Measurements from ENCODE around the gene RBMS3.

RBMS3 gene

DNA sequence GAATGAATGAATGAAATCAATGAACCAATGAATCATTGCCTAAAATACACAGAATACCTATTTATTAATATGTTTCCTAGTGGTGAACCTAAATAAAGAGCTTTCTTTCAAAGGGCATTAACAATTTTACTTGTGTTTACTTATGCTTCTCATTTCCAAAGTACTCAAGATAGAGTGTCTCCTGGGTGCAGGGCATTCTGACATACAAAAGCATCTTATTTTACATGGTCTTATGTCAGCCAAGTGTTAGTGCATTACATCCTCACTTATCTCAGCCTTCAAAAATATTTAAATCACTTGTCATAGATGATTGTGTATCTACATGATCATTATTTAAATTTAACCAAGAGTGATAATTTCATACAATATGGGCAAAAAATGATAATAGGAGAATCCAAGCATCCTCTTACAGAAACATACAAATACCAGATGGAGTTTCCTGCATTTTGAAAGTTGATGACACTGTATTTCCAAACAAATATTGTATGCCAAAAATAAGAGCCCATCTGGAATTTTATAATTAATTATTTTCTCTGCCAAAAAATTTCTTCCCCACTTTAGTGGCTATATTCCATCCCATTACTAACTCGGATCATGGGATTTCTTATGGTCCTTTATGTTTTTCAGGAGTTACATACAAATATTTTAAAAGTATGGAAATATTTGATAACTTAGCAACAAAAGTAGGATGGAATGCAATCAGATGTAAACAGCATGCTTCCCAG, 279.0 kb downstream of the RBMS3 start:
- H3K4me3 ChIP-seq (ENCODE audit: low read depth, low read length): no peak overlapping the region
- TF ChIP-seq, protein P1, sequence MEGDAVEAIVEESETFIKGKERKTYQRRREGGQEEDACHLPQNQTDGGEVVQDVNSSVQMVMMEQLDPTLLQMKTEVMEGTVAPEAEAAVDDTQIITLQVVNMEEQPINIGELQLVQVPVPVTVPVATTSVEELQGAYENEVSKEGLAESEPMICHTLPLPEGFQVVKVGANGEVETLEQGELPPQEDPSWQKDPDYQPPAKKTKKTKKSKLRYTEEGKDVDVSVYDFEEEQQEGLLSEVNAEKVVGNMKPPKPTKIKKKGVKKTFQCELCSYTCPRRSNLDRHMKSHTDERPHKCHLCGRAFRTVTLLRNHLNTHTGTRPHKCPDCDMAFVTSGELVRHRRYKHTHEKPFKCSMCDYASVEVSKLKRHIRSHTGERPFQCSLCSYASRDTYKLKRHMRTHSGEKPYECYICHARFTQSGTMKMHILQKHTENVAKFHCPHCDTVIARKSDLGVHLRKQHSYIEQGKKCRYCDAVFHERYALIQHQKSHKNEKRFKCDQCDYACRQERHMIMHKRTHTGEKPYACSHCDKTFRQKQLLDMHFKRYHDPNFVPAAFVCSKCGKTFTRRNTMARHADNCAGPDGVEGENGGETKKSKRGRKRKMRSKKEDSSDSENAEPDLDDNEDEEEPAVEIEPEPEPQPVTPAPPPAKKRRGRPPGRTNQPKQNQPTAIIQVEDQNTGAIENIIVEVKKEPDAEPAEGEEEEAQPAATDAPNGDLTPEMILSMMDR (IDR thresholded peaks at IDR 0.05; ENCODE audit: borderline replicate concordance, insufficient read depth, low read depth, low read length): no peak

DNA sequence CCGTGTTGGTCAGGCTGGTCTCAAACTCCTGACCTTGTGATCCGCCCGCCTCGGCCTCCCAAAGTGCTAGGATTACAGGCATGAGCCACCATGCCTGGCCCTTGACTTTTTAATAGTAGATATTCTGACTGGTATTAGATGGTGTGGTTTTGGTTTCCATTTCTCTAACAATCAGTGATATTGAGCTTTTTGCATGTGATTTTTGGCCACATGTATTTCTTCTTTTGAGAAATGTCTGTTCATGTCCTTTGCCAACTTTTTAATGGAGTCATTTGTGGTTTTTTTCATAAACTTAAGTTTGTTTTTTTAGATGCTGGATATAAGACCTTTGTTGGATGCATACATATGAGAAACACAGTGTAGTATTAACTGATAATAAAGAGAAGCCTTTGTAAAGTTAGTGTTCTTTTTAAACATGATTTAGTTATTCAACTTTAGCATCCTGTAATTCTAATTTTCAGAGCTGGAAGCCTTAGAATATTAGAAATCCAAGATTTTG, 280.8 kb downstream of the RBMS3 start:
- TF ChIP-seq, protein P1 (IDR thresholded peaks at IDR 0.05; ENCODE audit: borderline replicate concordance, insufficient read depth, low read depth, low read length): no peak
- H3K4me3 ChIP-seq (ENCODE audit: low read depth, low read length): no peak overlapping the region

DNA sequence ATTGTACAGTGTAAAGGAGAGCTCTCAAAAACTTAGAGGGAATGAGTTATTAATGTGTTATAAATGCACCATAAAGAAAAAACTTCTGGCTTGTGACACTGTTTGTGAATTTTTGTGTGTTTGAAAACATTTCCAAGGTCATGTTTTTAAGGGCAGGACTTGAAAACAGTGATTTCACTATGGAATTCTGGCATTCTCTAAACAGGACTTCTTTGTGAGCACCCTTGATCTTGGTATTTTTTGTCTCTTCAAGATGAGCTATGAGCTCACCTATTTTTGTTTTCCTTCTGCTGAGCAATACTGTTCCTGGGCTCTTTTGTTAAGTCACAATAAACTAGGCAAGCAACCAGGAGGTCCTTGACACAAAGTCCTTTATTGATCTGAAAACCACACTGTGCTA, 284.4 kb downstream of the RBMS3 start:
- TF ChIP-seq, protein P1 (IDR thresholded peaks at IDR 0.05; ENCODE audit: borderline replicate concordance, insufficient read depth, low read depth, low read length): no peak
- H3K4me3 ChIP-seq (ENCODE audit: low read depth, low read length): no peak overlapping the region

DNA sequence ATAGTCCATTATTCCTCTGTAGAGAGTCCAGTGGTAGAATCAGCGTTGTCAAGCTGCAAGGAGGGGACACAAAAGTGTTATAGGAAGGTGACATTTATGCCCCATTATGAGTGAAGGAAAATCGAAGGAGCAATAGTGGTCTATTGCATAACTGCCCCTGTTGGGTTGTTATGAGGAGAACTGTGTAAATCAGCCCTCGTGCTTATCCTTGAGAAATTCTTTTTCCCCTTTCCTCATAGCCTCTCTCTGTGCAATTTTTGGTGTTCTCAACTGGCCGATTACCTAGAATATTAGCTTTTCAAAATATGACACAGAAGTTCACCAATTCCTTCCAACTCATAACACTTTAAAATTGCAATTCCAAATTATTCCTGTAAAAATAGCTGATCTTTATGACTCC, 286.6 kb downstream of the RBMS3 start:
- H3K4me3 ChIP-seq (ENCODE audit: low read depth, low read length): no peak overlapping the region
- TF ChIP-seq, protein P1 (IDR thresholded peaks at IDR 0.05; ENCODE audit: borderline replicate concordance, insufficient read depth, low read depth, low read length): no peak

DNA sequence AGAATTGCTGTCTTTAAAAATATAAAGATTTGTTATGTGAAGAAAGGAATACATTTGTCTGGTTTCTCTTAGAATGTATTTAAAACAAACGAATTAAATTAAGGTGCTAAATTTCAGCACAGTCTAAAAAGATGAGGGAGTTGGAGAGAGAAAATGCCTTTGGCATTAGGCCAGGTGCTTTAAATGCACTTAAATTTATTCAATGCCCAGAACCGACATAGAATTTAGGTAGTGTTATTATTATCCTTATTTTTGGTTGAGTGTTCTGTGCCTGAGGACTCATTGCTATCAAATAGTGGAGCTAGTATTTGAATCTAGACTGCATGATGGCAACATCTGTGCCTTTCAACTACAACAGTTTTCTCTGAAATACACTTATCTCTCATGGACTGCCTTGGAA, 287.5 kb downstream of the RBMS3 start:
- no peak overlapping the region for H3K4me3 ChIP-seq (ENCODE audit: low read depth, low read length)
- TF ChIP-seq, protein P1 (IDR thresholded peaks at IDR 0.05; ENCODE audit: borderline replicate concordance, insufficient read depth, low read depth, low read length): no peak

DNA sequence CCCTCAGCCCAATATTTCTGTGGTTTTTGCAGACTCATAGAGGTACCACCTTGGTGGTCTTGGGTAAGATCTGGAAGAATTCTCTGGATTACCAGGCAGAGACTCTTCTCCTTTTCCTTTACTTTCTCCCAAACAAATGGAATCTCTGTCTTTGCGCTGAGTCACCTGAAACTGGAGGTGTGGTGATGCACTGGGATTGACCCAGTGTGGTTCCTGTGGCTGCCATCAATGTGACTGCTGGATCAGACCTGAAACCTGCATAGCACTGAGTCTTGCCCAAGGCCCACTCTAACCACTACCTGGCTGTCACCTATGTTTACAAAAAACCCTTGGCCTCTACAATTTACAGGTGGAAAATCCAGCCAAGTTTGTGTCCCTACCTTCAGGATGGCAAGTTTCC, 295.3 kb downstream of the RBMS3 start:
- no peak overlapping the region for H3K4me3 ChIP-seq (ENCODE audit: low read depth, low read length)
- TF ChIP-seq, protein P1 (IDR thresholded peaks at IDR 0.05; ENCODE audit: borderline replicate concordance, insufficient read depth, low read depth, low read length): no peak

DNA sequence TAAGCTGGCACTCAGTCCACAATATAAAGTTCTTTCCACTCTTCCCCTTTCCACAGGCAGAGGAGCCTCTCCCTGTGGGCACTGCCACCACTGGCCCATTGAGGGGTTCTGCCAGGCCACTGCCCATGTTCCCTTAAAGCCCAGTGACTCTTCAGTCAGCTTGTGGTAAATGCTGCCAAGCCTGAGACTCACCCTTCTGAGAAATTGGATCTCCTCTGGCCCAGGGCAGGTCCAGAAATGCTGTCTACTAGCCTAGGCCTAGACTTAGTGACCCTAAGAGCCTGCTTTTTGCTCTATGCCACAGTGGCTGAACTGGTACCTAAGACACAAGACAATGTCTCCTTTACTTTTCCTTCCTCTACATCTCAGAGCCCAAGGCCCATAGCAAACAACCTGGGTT, 295.8 kb downstream of the RBMS3 start:
- TF ChIP-seq, protein P1 (IDR thresholded peaks at IDR 0.05; ENCODE audit: borderline replicate concordance, insufficient read depth, low read depth, low read length): no peak

More for the DNA sequence above, 295.8 kb downstream of the RBMS3 start:
- H3K4me3 ChIP-seq (ENCODE audit: low read depth, low read length): no peak overlapping the region

Data from GM12875 (cell line).